Neutrophil (primary cell): ENCODE results near the gene TXNDC2.

Experiments
- H3K27ac ChIP-seq: fragments of 200-600 bp; sonication (generic); 2 replicates; pipeline ENCODE4 v1.5.1; 2016; ENCODE audit warnings: mild to moderate bottlenecking, moderate library complexity
- H3K27me3 ChIP-seq: fragments of 200-600 bp; sonication (generic); 2 replicates; pipeline ENCODE4 v1.6.0; 2016; ENCODE audit warnings: mild to moderate bottlenecking
- H3K36me3 ChIP-seq: fragments of 200-600 bp; sonication (generic); 2 replicates; pipeline ENCODE4 v1.5.1; 2017
- H3K4me1 ChIP-seq, 2 experiments: fragments of 200-600 bp in 1 of 2; sonication (generic) in 1 of 2; 1 replicate in 1 of 2; 2 replicates in 1 of 2; pipeline versions ENCODE4 v1.5.1 to v1.6.1; 2013 to 2016; ENCODE audit warnings: low read depth in 1 of 2, low read length in 1 of 2, mild to moderate bottlenecking in 1 of 2, moderate library complexity in 1 of 2; ENCODE audit not compliant: control insufficient read depth in 1 of 2, insufficient read depth in 1 of 2
- H3K4me3 ChIP-seq, 2 experiments: fragments of 200-600 bp in 1 of 2; sonication (generic) in 1 of 2; 1 replicate in 1 of 2; 2 replicates in 1 of 2; pipeline ENCODE4 v1.5.1; 2013 to 2016; ENCODE audit warnings: low read depth in 1 of 2, low read length in 1 of 2, mild to moderate bottlenecking in 1 of 2, moderate library complexity in 1 of 2
- H3K9me3 ChIP-seq: fragments of 200-600 bp; sonication (generic); 2 replicates; pipeline ENCODE4 v1.5.1; 2016
- TF ChIP-seq, protein P1 (sequence below): fragments of 200-600 bp; sonication (generic); IDR thresholded peaks from 2 replicates; pipeline ENCODE4 v1.5.1; 2016; ENCODE audit warnings: antibody characterized with exemption

TXNDC2 gene

DNA sequence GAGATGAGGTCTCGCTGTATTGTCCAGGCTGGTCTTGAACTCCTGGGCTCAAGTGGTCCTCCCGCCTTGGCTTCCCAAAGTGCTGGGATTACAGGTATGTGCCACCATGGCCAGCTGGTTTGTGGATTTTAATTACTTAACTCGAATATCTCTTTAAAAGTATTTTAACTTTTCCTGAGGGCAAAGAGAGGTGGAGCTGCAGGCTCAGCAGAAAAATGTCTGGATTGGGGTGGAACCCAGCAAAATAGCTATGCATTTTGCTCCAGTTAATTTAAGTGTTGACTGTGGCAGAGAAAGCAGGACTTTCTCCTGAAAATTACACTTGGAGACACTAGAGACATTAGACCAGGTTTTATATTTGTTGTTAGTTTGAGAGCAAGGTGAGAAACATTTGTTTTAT, 35.5 kb upstream of the TXNDC2 start:
- Histone ChIP-seq H3K36me3 (peaks cover 17% of the 10 kb centered on the region), H3K4me1 (peaks cover 79 to 81% of the 10 kb centered on the region in 2 experiments), H3K4me3 (peak overlapping the region; percentile 52 to 53), H3K9me3 (no peaks in the 10 kb centered on the region), H3K27ac (peak overlapping the region; percentile 91), H3K27me3 (no peaks in the 10 kb centered on the region)
- TF ChIP-seq, protein P1, sequence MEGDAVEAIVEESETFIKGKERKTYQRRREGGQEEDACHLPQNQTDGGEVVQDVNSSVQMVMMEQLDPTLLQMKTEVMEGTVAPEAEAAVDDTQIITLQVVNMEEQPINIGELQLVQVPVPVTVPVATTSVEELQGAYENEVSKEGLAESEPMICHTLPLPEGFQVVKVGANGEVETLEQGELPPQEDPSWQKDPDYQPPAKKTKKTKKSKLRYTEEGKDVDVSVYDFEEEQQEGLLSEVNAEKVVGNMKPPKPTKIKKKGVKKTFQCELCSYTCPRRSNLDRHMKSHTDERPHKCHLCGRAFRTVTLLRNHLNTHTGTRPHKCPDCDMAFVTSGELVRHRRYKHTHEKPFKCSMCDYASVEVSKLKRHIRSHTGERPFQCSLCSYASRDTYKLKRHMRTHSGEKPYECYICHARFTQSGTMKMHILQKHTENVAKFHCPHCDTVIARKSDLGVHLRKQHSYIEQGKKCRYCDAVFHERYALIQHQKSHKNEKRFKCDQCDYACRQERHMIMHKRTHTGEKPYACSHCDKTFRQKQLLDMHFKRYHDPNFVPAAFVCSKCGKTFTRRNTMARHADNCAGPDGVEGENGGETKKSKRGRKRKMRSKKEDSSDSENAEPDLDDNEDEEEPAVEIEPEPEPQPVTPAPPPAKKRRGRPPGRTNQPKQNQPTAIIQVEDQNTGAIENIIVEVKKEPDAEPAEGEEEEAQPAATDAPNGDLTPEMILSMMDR = no peak

- TF ChIP-seq, protein P1 = no peak
- H3K4me3 ChIP-seq = peak overlapping the region; percentile 52 to 53
- H3K27me3 ChIP-seq = no peaks in the 10 kb centered on the region
- peaks cover 91 to 93% of the 10 kb centered on the region in 2 experiments for H3K4me1 ChIP-seq
- no peaks in the 10 kb centered on the region for H3K9me3 ChIP-seq
- peak overlapping the region; percentile 91 for H3K27ac ChIP-seq
- H3K36me3 ChIP-seq = peaks cover 5% of the 10 kb centered on the region
Observed at GRCh38 chr18:9851511-9851910, 34.3 kb upstream of the TXNDC2 start.

GRCh38 chr18:9852266-9853081, 33.3 kb upstream of the TXNDC2 start:
- Histone ChIP-seq H3K4me3 (no peak overlapping the region), H3K27me3 (no peaks in the 10 kb centered on the region), H3K27ac (peak overlapping the region; percentile 91), H3K9me3 (no peaks in the 10 kb centered on the region), H3K4me1 (peaks cover 97 to 100% of the 10 kb centered on the region in 2 experiments), H3K36me3 (no peaks in the 10 kb centered on the region)
- TF ChIP-seq, protein P1 = no peak

- Histone ChIP-seq H3K36me3 (peaks cover 11% of the 10 kb centered on the region), H3K4me1 (peaks cover 83% of the 10 kb centered on the region in 2 experiments), H3K4me3 (peak overlapping the region in 1 of 2 experiments; percentile 30), H3K27ac (peak overlapping the region; percentile 91), H3K27me3 (no peaks in the 10 kb centered on the region), H3K9me3 (no peaks in the 10 kb centered on the region)
- TF ChIP-seq, protein P1 = no peak
Observed at GRCh38 chr18:9854801-9855676, 30.7 kb upstream of the TXNDC2 start.

- H3K27me3 ChIP-seq = no peaks in the 10 kb centered on the region
- TF ChIP-seq, protein P1 = no peak
- H3K4me3 ChIP-seq = peak overlapping the region; percentile 24 to 30
- no peaks in the 10 kb centered on the region for H3K9me3 ChIP-seq
- peak overlapping the region; percentile 91 for H3K27ac ChIP-seq
- H3K36me3 ChIP-seq = peaks cover 17% of the 10 kb centered on the region
- peaks cover 76% of the 10 kb centered on the region in 2 experiments for H3K4me1 ChIP-seq
Observed at GRCh38 chr18:9855681-9856080, 30.1 kb upstream of the TXNDC2 start.
